Measurements from ENCODE around the gene ANKZF1.
A peak's percentile ranks its signal among the peaks of the same experiment; 100 is the strongest.

ANKZF1 gene

DNA sequence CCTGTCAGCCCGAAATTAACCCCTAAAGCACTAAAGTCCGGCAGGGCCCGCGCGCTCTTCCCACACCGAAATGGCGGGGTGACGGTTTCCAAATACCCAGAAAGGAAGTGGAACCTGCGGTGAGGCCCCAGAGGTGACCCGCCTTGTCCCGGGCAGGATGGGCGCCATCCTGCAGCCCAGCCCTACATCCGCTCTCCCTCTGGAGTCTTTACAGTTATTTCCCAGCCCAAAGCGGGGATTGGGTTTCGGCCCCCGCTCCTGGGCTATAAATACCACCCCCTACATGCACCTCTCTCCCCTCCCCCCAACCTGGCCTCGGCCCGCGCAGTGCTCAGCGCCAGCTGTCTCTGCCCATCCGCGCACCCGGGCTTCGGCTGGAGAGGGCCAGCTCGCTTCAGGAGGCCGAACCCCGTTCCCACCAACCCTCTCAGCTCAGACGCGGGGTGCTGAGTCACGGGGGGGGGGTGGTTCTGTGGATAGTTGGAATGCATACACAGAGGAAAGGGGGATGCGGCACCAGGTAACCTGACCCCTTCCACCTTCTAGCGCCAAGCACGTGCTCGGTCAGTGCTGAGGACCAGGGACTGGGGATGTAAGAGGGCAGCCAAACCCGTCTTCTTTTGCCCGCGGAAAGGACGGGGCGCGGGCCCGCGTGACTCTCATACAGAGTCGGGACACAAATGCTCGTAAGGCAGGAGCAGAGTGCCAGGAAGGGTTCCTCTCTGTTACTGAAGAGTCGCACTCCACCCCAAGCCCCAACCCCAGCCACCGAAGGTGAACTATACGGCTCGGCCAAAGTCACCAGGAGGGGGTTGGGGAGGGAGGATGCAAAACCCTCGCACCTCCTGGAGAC is 23.5 kb downstream of the ANKZF1 start, which contains the start of gene TUBA4B:
Gene TUBA4B (plus strand): TSS at position 344 of the 853 bp plus-strand sequence. CDS start 165 bp downstream, at position 509.
- Histone ChIP-seq H3K18ac (ENCODE audit: low read depth in 1 of 2, low read length in 2 of 2) (peak within 1 kb of the TSS; percentile 8 to 61), H3K4me1 (ENCODE audit: control insufficient read depth, insufficient read depth, low read depth, low read length) (peaks cover 57% of the 10 kb centered on the region), H3K9me3 (ENCODE audit: control insufficient read depth, low read length) (no peaks in the 10 kb centered on the region), H3K14ac (ENCODE audit: low read length in 2 of 2) (peak within 1 kb of the TSS in 1 of 2 experiments; percentile 61), H2BK12ac (ENCODE audit: low read length in 2 of 2) (peak within 1 kb of the TSS in 1 of 2 experiments; percentile 64), H4K91ac (ENCODE audit: low read length) (no peak within 1 kb of the TSS), H2BK15ac (ENCODE audit: low read depth, poor library complexity, severe bottlenecking) (no peak within 1 kb of the TSS), H3K4ac (ENCODE audit: low read depth in 1 of 2, low read length in 2 of 2) (peak within 1 kb of the TSS in 1 of 2 experiments; percentile 17), H3K23ac (ENCODE audit: low read length in 2 of 2) (peak within 1 kb of the TSS in 1 of 2 experiments; percentile 74), H2BK120ac (ENCODE audit: low read depth, low read length) (no peak within 1 kb of the TSS), H3K27ac (ENCODE audit: low read length, poor library complexity, severe bottlenecking) (peak within 1 kb of the TSS; percentile 99), H3K9ac (ENCODE audit: low read length) (peak within 1 kb of the TSS; percentile 70), H3K79me1 (replicated peaks; ENCODE audit: low read length, poor library complexity, severe bottlenecking) (peaks cover 2% of the 10 kb centered on the region), H3K27me3 (ENCODE audit: control insufficient read depth in 1 of 2, insufficient read depth in 1 of 2, low read length in 2 of 2) (peaks cover 0 to 16% of the 10 kb centered on the region in 2 experiments), H2BK5ac (ENCODE audit: low read depth, low read length, poor library complexity, severe bottlenecking) (peak within 1 kb of the TSS; percentile 53), H4K8ac (ENCODE audit: low read length) (peak within 1 kb of the TSS; percentile 14), H3K36me3 (ENCODE audit: control insufficient read depth in 1 of 2, insufficient read depth in 2 of 2, low read depth in 1 of 2, low read length in 2 of 2) (peaks cover 17 to 18% of the 10 kb centered on the region in 2 experiments), H3K4me3 (ENCODE audit: insufficient read depth in 1 of 2, low read depth in 1 of 2, low read length in 2 of 2) (peak within 1 kb of the TSS; percentile 64 to 85), H2AK5ac (ENCODE audit: low read length, severe bottlenecking) (peak within 1 kb of the TSS; percentile 89), H2AFZ (ENCODE audit: low read depth, low read length) (peak within 1 kb of the TSS; percentile 57), H3K4me2 (ENCODE audit: low read length, poor library complexity, severe bottlenecking) (peak within 1 kb of the TSS; percentile 100)
- WGBS: 2% methylated on average over 31 of the region's 49 CpGs
- DNase-seq: peak; percentile 32

DNA sequence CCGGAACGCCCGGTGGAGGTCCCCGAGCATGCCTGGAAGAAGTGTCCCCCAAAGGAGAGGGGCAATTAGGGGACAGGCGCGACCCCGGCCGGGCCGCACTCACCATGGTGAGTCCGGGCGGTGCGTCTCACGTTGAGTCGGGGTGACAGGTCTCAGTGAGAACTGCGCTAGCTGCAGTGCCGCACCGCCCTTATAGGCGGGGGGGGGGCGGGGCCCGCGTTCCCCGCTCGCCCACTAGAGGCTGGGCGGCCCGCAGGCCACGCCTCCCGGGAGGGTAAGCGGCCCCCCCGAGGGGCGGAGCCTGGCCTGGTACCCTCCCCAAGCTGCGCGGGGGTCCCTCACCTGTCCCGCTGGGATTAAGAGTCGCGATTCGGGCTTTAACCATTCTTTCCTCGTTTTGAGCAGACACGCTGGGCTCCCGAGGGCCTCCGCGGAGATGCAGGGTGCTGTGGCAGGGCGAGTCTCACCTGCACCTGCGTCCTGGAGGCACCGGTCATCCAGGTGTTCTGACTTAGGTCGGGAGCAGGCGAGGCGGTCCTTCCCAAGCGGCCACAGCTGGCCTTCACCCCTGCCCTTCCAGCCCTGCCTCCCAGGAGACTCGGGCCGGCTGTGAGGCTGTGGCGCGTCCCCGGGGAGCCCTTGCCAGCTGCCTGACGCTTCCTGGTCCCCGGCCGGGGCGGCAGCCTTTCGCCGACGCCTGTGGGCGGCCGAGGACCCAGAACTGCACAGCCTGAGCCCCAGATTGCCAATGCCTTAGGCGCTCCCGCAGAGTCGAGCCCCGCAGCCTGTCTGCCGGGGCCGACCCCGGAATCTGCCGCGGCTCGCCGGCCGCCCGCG is 24.4 kb downstream of the ANKZF1 start, which contains the start of gene TUBA4A:
Gene TUBA4A (minus strand): TSS at position 166 of the 837 bp plus-strand sequence. CDS start 60 bp downstream, at position 106.
- Histone ChIP-seq H3K23ac (ENCODE audit: low read length in 2 of 2) (peak within 1 kb of the TSS in 1 of 2 experiments; percentile 74), H3K36me3 (ENCODE audit: control insufficient read depth in 1 of 2, insufficient read depth in 2 of 2, low read depth in 1 of 2, low read length in 2 of 2) (peaks cover 9 to 14% of the 10 kb centered on the region in 2 experiments), H2BK5ac (ENCODE audit: low read depth, low read length, poor library complexity, severe bottlenecking) (peak within 1 kb of the TSS; percentile 53), H3K79me1 (replicated peaks; ENCODE audit: low read length, poor library complexity, severe bottlenecking) (peaks cover 2% of the 10 kb centered on the region), H2AFZ (ENCODE audit: low read depth, low read length) (peak within 1 kb of the TSS; percentile 57), H3K18ac (ENCODE audit: low read depth in 1 of 2, low read length in 2 of 2) (peak within 1 kb of the TSS; percentile 8 to 61), H3K27ac (ENCODE audit: low read length, poor library complexity, severe bottlenecking) (peak within 1 kb of the TSS; percentile 38), H2BK120ac (ENCODE audit: low read depth, low read length) (no peak within 1 kb of the TSS), H2AK5ac (ENCODE audit: low read length, severe bottlenecking) (no peak within 1 kb of the TSS), H2BK12ac (ENCODE audit: low read length in 2 of 2) (peak within 1 kb of the TSS in 1 of 2 experiments; percentile 64), H3K4me1 (ENCODE audit: control insufficient read depth, insufficient read depth, low read depth, low read length) (peaks cover 49% of the 10 kb centered on the region), H3K4ac (ENCODE audit: low read depth in 1 of 2, low read length in 2 of 2) (peak within 1 kb of the TSS in 1 of 2 experiments; percentile 17), H3K27me3 (ENCODE audit: control insufficient read depth in 1 of 2, insufficient read depth in 1 of 2, low read length in 2 of 2) (peaks cover 0 to 16% of the 10 kb centered on the region in 2 experiments), H4K91ac (ENCODE audit: low read length) (no peak within 1 kb of the TSS), H3K4me3 (ENCODE audit: insufficient read depth in 1 of 2, low read depth in 1 of 2, low read length in 2 of 2) (peak within 1 kb of the TSS; percentile 64 to 85), H4K8ac (ENCODE audit: low read length) (peak within 1 kb of the TSS; percentile 14), H3K14ac (ENCODE audit: low read length in 2 of 2) (peak within 1 kb of the TSS in 1 of 2 experiments; percentile 61), H3K9me3 (ENCODE audit: control insufficient read depth, low read length) (no peaks in the 10 kb centered on the region), H3K4me2 (ENCODE audit: low read length, poor library complexity, severe bottlenecking) (peak within 1 kb of the TSS; percentile 100), H3K9ac (ENCODE audit: low read length) (peak within 1 kb of the TSS; percentile 70), H2BK15ac (ENCODE audit: low read depth, poor library complexity, severe bottlenecking) (no peak within 1 kb of the TSS)
- under 1% methylated on average over 76 of the region's 76 CpGs for WGBS
- DNase-seq: peak; percentile 63

DNA sequence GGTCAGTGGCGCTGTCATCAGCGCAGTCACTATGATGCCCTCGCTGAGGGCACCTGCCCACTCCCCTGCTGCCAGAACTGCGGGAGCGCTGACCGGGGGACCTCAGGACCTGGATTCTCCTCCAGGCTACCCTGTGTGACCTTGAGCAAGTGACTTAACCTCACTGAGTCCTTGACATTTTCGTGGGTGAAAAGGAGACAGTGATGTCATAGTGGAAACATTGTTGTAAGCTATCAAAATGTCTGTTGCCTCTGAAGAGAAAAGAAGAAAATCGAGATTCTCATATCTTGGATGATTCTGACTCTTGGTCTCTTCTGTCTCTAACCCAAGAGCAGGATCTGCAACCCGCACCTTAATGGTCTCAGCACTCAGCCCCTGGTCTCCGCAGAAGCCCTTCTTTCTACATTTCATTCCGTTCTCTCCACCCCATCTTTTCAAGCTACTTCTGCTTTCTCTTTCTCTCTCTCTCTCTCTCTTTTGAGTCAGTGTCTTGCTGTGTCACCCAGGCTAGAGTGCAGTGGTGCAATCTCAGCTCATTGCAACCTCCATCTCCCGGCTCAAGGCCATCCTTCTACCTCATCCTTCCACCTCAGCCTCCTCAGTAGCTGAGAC is 25.1 kb downstream of the ANKZF1 start:
- peak overlapping the region in 1 of 2 experiments; percentile 19 for H3K23ac ChIP-seq (ENCODE audit: low read length in 2 of 2)
- peak overlapping the region; percentile 57 to 85 for H3K4me3 ChIP-seq (ENCODE audit: insufficient read depth in 1 of 2, low read depth in 1 of 2, low read length in 2 of 2)
- no peak overlapping the region for H2AK5ac ChIP-seq (ENCODE audit: low read length, severe bottlenecking)
- H3K4ac ChIP-seq (ENCODE audit: low read depth in 1 of 2, low read length in 2 of 2): no peak overlapping the region
- peaks cover 2% of the 10 kb centered on the region for H3K79me1 ChIP-seq (replicated peaks; ENCODE audit: low read length, poor library complexity, severe bottlenecking)
- H3K27me3 ChIP-seq (ENCODE audit: control insufficient read depth in 1 of 2, insufficient read depth in 1 of 2, low read length in 2 of 2): peaks cover 5 to 20% of the 10 kb centered on the region in 2 experiments
- DNase-seq: peak; percentile 54
- H2BK120ac ChIP-seq (ENCODE audit: low read depth, low read length): no peak overlapping the region
- peaks cover 44% of the 10 kb centered on the region for H3K4me1 ChIP-seq (ENCODE audit: control insufficient read depth, insufficient read depth, low read depth, low read length)
- no peak overlapping the region for H4K8ac ChIP-seq (ENCODE audit: low read length)
- peak overlapping the region; percentile 57 for H2AFZ ChIP-seq (ENCODE audit: low read depth, low read length)
- peaks cover 7 to 14% of the 10 kb centered on the region in 2 experiments for H3K36me3 ChIP-seq (ENCODE audit: control insufficient read depth in 1 of 2, insufficient read depth in 2 of 2, low read depth in 1 of 2, low read length in 2 of 2)
- peak overlapping the region; percentile 52 for H3K9ac ChIP-seq (ENCODE audit: low read length)
- no peak overlapping the region for H2BK15ac ChIP-seq (ENCODE audit: low read depth, poor library complexity, severe bottlenecking)
- H3K14ac ChIP-seq (ENCODE audit: low read length in 2 of 2): no peak overlapping the region
- H2BK5ac ChIP-seq (ENCODE audit: low read depth, low read length, poor library complexity, severe bottlenecking): no peak overlapping the region
- no peak overlapping the region for H3K27ac ChIP-seq (ENCODE audit: low read length, poor library complexity, severe bottlenecking)
- H3K9me3 ChIP-seq (ENCODE audit: control insufficient read depth, low read length): no peaks in the 10 kb centered on the region
- no peak overlapping the region for H2BK12ac ChIP-seq (ENCODE audit: low read length in 2 of 2)
- no peak overlapping the region for H4K91ac ChIP-seq (ENCODE audit: low read length)
- WGBS: 31% methylated on average over 11 of the region's 12 CpGs
- H3K18ac ChIP-seq (ENCODE audit: low read depth in 1 of 2, low read length in 2 of 2): no peak overlapping the region
- H3K4me2 ChIP-seq (ENCODE audit: low read length, poor library complexity, severe bottlenecking): peak overlapping the region; percentile 100
